PFSK-1 (cell line): ENCODE results near the gene SLC12A3.

ENCODE experiments used
- FOXP2 ChIP-seq: optimal IDR thresholded peaks from 2 replicates; pipeline ENCODE3; 2011; ENCODE audit warnings: borderline replicate concordance, control low read depth, inconsistent platforms; ENCODE audit not compliant: insufficient read depth; ENCODE audit errors: extremely low read length, extremely low read depth
- POLR2AphosphoS5 ChIP-seq: IDR thresholded peaks from 2 replicates; pipeline ENCODE4 v1.6.1; 2012; ENCODE audit warnings: low read depth, mild to moderate bottlenecking, control low read depth, low read length, moderate library complexity
- SIN3A ChIP-seq: IDR thresholded peaks from 2 replicates; pipeline ENCODE4 v1.6.1; 2012; ENCODE audit warnings: mild to moderate bottlenecking, low read length, moderate library complexity, borderline replicate concordance; ENCODE audit not compliant: insufficient read depth
- TAF1 ChIP-seq: IDR thresholded peaks from 2 replicates; pipeline ENCODE4 v1.6.1; 2012; ENCODE audit warnings: low read length, control low read depth, borderline replicate concordance; ENCODE audit not compliant: insufficient read depth
- TF ChIP-seq, protein P1 (sequence below), 2 experiments: IDR thresholded peaks; 2 replicates each; pipeline versions ENCODE4 v1.6.1 to v1.8.0; 2011 to 2012; ENCODE audit warnings: low read depth in 2 of 2, low read length in 2 of 2, control low read depth in 1 of 2, inconsistent platforms in 1 of 2, mild to moderate bottlenecking in 1 of 2, moderate library complexity in 1 of 2; ENCODE audit not compliant: insufficient read depth in 1 of 2

Gene SLC12A3

DNA sequence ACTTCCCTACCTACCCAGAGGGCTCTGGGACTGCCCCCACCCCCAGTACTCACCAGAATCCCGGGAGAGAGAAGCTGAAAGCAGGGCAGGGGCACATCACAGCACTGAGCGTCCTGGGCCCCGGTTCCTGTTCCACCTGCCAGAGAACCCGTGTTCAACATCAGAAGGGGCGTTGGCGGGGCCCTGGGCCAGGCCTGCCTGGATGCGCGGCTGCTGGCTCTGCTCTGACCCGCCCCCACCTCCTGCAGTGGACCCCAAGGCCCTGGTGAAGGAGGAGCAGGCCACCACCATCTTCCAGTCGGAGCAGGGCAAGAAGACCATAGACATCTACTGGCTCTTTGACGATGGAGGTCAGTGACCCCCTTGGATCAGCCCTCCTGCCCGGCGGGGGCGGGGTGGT lies 27.7 kb downstream of the SLC12A3 start:
- no peak for TF ChIP-seq POLR2AphosphoS5
- TF ChIP-seq SIN3A, result no peak
- no peak for TF ChIP-seq TAF1
- TF ChIP-seq FOXP2, result no peak
- TF ChIP-seq, protein P1, sequence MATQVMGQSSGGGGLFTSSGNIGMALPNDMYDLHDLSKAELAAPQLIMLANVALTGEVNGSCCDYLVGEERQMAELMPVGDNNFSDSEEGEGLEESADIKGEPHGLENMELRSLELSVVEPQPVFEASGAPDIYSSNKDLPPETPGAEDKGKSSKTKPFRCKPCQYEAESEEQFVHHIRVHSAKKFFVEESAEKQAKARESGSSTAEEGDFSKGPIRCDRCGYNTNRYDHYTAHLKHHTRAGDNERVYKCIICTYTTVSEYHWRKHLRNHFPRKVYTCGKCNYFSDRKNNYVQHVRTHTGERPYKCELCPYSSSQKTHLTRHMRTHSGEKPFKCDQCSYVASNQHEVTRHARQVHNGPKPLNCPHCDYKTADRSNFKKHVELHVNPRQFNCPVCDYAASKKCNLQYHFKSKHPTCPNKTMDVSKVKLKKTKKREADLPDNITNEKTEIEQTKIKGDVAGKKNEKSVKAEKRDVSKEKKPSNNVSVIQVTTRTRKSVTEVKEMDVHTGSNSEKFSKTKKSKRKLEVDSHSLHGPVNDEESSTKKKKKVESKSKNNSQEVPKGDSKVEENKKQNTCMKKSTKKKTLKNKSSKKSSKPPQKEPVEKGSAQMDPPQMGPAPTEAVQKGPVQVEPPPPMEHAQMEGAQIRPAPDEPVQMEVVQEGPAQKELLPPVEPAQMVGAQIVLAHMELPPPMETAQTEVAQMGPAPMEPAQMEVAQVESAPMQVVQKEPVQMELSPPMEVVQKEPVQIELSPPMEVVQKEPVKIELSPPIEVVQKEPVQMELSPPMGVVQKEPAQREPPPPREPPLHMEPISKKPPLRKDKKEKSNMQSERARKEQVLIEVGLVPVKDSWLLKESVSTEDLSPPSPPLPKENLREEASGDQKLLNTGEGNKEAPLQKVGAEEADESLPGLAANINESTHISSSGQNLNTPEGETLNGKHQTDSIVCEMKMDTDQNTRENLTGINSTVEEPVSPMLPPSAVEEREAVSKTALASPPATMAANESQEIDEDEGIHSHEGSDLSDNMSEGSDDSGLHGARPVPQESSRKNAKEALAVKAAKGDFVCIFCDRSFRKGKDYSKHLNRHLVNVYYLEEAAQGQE (IDR thresholded peaks at IDR 0.05; ENCODE audit: insufficient read depth in 1 of 2, low read depth in 2 of 2, low read length in 2 of 2), result no peak

DNA sequence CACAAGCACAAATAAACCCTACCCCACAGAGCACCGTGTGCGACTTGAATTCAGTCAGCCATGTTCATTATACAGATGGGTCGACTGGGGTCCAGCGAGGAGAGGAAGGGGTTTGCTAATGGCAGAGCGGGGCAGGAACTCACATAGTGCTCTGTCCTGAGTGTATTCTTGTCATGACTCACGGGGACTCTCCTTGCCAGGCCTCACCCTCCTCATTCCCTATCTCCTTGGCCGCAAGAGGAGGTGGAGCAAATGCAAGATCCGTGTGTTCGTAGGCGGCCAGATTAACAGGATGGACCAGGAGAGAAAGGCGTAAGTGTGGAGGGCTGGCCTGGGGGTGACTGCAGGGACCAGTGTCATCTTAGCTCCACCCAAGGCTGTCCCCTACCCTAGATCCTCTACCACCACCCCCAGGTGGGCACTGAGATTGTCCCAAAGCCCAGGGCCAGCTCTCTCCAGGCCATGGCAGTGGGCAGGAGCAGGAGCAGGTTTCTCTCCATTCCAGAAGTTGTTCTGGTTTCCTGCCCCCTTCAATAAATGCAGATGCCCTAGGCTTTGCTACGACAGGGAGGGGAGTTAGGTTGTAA lies 29.4 kb downstream of the SLC12A3 start:
- TF ChIP-seq, protein P1 (IDR thresholded peaks at IDR 0.05; ENCODE audit: insufficient read depth in 1 of 2, low read depth in 2 of 2, low read length in 2 of 2), result no peak

DNA sequence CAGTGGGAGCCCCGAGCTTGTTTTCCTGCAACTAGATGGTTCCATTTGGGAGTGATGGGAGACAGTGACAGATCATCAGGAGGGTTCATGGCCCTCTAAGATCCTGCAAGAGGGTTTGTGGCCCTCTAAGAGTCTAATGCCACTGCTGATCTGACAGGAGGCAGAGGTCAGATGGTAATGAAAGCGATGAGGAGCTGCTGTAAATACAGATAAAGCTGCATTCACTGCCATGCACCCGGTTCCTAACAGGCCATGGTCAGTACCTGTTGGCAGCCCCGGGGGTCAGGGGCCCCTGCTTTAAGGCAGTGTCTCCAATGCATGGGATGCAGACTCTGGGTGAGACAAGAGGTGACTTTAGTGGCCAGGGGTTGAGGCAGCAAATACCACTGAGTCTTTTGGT lies 30.8 kb downstream of the SLC12A3 start:
- TF ChIP-seq FOXP2 (no peak), TAF1 (no peak), POLR2AphosphoS5 (no peak), SIN3A (no peak)
- TF ChIP-seq, protein P1 (IDR thresholded peaks at IDR 0.05; ENCODE audit: insufficient read depth in 1 of 2, low read depth in 2 of 2, low read length in 2 of 2), result no peak

DNA sequence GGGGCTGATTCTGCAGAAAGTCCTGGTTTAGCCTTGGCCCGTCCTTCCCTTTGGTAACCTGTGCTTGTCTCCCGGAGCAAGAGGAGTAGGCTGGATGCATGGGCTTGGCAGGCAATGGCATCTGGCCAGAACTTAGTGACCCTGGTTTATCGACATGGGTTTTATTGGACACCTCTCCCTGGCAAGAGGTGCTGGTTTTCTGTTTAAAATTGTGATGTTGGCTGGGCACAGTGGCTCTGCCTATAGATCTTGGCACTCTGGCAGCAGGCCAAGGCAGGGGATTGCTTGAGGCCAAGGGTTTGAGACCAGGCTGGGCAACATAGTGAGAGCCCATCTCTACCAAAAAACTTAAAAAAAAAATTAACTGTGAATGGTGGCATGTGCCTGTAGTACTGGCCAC lies 31.2 kb downstream of the SLC12A3 start:
- TF ChIP-seq TAF1, result no peak
- TF ChIP-seq POLR2AphosphoS5, result no peak
- TF ChIP-seq, protein P1 (IDR thresholded peaks at IDR 0.05; ENCODE audit: insufficient read depth in 1 of 2, low read depth in 2 of 2, low read length in 2 of 2), result no peak
- TF ChIP-seq SIN3A, result no peak
- no peak for TF ChIP-seq FOXP2
